GM12878 (cell line): ENCODE measurements around the gene GSS.

Experiments
- FOS ChIP-seq: IDR thresholded peaks from 3 replicates; pipeline ENCODE4 v1.6.1; 2011; ENCODE audit warnings: borderline replicate concordance; ENCODE audit not compliant: insufficient read length; ENCODE audit errors: extremely low read depth
- MXI1 ChIP-seq: fragments of 150-350 bp; IDR thresholded peaks from 2 replicates; pipeline ENCODE4 v1.6.1; 2011; ENCODE audit warnings: low read depth, mild to moderate bottlenecking, inconsistent platforms, low read length, improper control_type of control experiment
- TF ChIP-seq, protein P1 (sequence below): IDR thresholded peaks from 2 replicates; pipeline ENCODE4 v1.6.1; 2012; ENCODE audit warnings: low read depth, low read length, improper control_type of control experiment
- TF ChIP-seq, protein P2 (sequence below), 3 experiments: IDR thresholded peaks in 2 of 3; conservative IDR thresholded peaks in 1 of 3; 2 replicates each; pipeline ENCODE4 v1.5.1; 2011; ENCODE audit warnings: low read depth in 3 of 3, low read length in 3 of 3, mild to moderate bottlenecking in 3 of 3, control low read depth in 2 of 3, moderate library complexity in 2 of 3, inconsistent platforms in 1 of 3, mixed read lengths in 1 of 3; ENCODE audit not compliant: control insufficient read depth in 2 of 3, insufficient read depth in 1 of 3; ENCODE audit errors: extremely low read depth in 1 of 3

DNA sequence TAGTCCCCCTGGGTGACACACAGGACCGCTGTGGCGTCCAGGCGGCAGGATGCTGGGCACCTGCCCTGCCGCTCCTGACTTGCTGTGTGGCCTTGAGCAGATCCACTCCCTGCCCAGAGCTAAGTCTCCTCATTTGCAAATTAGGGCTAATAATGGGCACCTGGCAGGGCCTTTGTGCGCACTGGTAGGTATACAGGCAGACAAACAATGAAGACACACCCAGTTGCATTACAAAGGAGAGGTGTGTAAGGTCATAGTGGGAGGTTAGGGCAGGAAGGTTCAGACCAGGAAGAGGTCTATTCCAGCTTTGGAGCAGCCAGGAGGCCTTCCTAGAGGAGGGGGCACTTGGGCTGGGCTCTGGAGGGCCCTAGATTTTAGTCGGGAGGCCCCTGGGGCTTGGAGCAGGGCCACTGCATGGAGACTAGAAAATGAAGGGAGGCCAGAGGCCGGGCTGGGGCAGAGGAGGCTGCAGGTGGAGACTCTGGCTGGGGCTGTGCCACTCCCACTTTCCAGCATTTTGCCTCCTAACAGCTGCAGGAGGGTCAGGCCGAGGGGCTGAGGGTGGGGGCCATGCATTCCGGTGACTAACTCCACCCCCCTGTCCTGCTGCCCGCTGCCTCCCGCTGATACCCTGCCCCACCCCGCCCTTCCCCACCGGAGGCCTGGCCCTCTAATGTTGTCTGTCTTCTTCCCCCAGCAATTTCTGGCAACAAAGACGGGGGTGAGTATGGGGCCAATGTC, 28.6 kb upstream of the GSS start:
- TF ChIP-seq FOS (no peak), MXI1 (no peak)
- TF ChIP-seq, protein P1, sequence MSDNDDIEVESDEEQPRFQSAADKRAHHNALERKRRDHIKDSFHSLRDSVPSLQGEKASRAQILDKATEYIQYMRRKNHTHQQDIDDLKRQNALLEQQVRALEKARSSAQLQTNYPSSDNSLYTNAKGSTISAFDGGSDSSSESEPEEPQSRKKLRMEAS: no peak
- TF ChIP-seq, protein P2, sequence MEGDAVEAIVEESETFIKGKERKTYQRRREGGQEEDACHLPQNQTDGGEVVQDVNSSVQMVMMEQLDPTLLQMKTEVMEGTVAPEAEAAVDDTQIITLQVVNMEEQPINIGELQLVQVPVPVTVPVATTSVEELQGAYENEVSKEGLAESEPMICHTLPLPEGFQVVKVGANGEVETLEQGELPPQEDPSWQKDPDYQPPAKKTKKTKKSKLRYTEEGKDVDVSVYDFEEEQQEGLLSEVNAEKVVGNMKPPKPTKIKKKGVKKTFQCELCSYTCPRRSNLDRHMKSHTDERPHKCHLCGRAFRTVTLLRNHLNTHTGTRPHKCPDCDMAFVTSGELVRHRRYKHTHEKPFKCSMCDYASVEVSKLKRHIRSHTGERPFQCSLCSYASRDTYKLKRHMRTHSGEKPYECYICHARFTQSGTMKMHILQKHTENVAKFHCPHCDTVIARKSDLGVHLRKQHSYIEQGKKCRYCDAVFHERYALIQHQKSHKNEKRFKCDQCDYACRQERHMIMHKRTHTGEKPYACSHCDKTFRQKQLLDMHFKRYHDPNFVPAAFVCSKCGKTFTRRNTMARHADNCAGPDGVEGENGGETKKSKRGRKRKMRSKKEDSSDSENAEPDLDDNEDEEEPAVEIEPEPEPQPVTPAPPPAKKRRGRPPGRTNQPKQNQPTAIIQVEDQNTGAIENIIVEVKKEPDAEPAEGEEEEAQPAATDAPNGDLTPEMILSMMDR (IDR thresholded peaks at IDR 0.05 in 2 of 3, conservative IDR thresholded peaks at IDR 0.05 in 1 of 3; ENCODE audit: control insufficient read depth in 2 of 3, extremely low read depth in 1 of 3, insufficient read depth in 1 of 3, low read depth in 3 of 3, low read length in 3 of 3): no peak
